Muscle of leg (tissue), 11 donors: ENCODE data around the gene ADAMTS14. TPM values are rescaled to one million over a fixed set of nuclear protein-coding genes. Genes with fewer than 3 reads are reported as not detected.

Experiments used
- DNase-seq: peaks from one replicate; pipeline ENCODE4 v3.0.0; 2013
- H3K27ac ChIP-seq: one replicate; pipeline ENCODE4 v1.5.1; 2013; ENCODE audit warnings: mild to moderate bottlenecking, low read length, control low read depth
- H3K27me3 ChIP-seq: one replicate; pipeline ENCODE4 v1.6.1; 2013; ENCODE audit warnings: low read length; ENCODE audit not compliant: control insufficient read depth, insufficient read depth
- H3K36me3 ChIP-seq: one replicate; pipeline ENCODE4 v1.6.1; 2013; ENCODE audit warnings: low read length; ENCODE audit not compliant: control insufficient read depth, insufficient read depth
- H3K4me1 ChIP-seq: one replicate; pipeline ENCODE4 v1.6.1; 2013; ENCODE audit warnings: low read length; ENCODE audit not compliant: control insufficient read depth, insufficient read depth
- H3K4me3 ChIP-seq: one replicate; pipeline ENCODE4 v1.5.1; 2013; ENCODE audit warnings: low read length, control low read depth
- H3K9me3 ChIP-seq: replicated peaks from 2 replicates; pipeline ENCODE4 v1.6.1; 2013; ENCODE audit warnings: low read depth, low read length; ENCODE audit not compliant: control insufficient read depth
- WGBS: methylation state at CpG from one replicate; pipeline ENCODE4 v1.1.5; 2013; ENCODE audit warnings: missing lambda C conversion rate; ENCODE audit not compliant: insufficient coverage; 5-methylcytosine and 5-hydroxymethylcytosine counted together
- polyA plus RNA-seq, 8 donors: library from polyadenylated mRNA; unstranded; fragments of 120-200 nt; gene quantifications; one replicate each; pipeline versions ENCODE4 v1.2.1 to v1.2.3, GENCODE V29; 2013; ENCODE audit warnings: inconsistent platforms in 1 of 8, low replicate concordance in 1 of 8; ENCODE audit not compliant: insufficient read length in 8 of 8, insufficient read depth in 1 of 8
- total RNA-seq: library from RNA; stranded (reverse); fragments of 120-200 nt; gene quantifications from one replicate; pipeline ENCODE4 v1.2.4, GENCODE V29; 2013

ADAMTS14 gene
- total and polyA plus RNA-seq, 9 donors = 12.5 to 30.0 (median 20.0) TPM

DNA sequence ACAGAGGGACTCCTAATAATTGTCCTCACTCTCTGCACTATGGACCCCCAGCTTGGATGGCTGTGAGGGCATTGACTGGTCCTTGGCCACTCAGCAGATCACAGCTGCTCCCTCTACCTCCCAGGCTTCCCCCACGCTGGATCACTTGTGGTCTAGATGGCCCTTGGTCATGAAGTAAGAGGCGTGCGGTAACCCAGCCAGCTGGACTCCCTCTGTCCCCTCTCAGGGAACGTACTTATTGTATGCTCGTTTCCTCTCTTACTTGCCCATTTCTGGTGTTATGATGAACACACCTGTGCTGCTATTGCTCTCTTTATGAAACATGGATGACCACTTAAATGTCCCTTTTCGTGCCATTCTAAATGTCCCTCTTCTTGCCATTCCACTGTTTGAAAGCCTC is 19.3 kb downstream of the ADAMTS14 start:
- Histone ChIP-seq H3K4me3 (no peak overlapping the region), H3K27ac (no peak overlapping the region), H3K27me3 (no peaks in the 10 kb centered on the region), H3K9me3 (no peaks in the 10 kb centered on the region), H3K4me1 (peaks cover 26% of the 10 kb centered on the region), H3K36me3 (peaks cover 11% of the 10 kb centered on the region)
- 61% methylated on average over 5 of the region's 6 CpGs for WGBS
- DNase-seq = peak; percentile 84

DNA sequence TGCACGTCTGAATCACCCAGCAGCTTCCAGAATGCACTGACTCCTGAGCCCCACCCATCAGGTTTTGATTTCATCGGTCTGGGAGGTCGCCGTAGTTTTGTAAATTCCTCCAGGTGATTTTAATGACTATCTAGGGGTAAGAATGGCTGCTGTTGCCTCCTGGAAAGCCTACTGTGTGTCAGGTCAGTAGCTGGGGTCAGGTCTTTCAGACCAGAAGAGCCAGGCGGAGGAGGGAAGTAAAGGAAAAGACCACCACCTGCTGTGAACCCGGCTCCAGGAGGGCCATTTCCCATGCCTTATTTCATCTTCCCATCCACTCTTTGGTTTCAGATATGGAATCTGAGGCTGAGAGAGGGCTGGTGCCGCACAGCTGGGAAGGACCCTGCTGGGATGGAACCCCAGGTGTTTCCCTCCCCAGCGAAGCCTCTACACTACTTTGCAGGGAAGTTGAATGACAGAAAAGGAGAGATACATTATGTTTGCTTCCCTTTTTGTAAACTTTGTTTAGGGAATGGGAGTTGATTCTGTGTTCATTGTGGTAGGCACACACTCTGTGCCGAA is 19.8 kb downstream of the ADAMTS14 start:
- Histone ChIP-seq H3K4me3 (no peak overlapping the region), H3K4me1 (peaks cover 32% of the 10 kb centered on the region), H3K36me3 (peaks cover 13% of the 10 kb centered on the region), H3K27me3 (no peaks in the 10 kb centered on the region), H3K9me3 (no peaks in the 10 kb centered on the region), H3K27ac (no peak overlapping the region)
- DNase-seq = no peak
- 51% methylated on average over 4 of the region's 9 CpGs for WGBS

DNA sequence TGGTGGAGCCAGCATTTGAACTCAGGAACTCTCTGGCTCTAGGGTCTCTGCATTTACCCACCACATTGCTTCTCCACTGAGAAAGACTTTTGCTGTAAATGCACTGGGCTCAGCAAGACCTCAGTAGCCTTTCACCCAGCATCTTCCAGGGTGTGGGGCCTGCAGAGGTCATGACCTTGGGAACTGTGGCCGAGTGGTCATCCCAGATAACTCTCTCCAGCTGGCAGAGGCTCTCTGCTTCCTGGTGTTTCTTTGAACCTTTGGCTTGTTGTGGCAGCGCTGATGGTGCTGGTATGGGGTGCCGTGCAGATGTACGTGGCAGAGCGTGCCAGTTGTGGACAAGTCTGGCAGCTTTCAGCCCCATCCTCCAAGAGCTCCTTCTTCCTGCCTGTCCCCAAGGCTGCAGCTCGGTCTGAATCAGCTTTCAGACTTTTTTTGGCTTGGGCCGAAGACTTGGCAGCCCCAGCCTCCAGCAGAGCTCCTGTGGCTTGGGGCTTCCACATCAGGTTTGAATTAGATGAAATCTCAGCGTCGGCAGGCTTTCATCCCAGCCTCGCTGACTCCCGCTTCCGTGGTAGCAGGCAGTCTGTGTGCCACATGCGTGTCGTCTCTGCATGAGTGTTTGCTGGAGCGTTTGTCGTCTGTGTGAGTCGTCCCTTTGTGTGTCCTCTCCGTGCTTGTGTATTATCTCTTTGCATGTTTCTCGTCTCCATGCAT is 21.5 kb downstream of the ADAMTS14 start:
- Histone ChIP-seq H3K9me3 (no peaks in the 10 kb centered on the region), H3K27ac (peak overlapping the region; percentile 29), H3K4me1 (peaks cover 37% of the 10 kb centered on the region), H3K36me3 (peaks cover 13% of the 10 kb centered on the region), H3K4me3 (no peak overlapping the region), H3K27me3 (no peaks in the 10 kb centered on the region)
- DNase-seq = peak; percentile 96
- WGBS = 23% methylated on average over 14 of the region's 19 CpGs

DNA sequence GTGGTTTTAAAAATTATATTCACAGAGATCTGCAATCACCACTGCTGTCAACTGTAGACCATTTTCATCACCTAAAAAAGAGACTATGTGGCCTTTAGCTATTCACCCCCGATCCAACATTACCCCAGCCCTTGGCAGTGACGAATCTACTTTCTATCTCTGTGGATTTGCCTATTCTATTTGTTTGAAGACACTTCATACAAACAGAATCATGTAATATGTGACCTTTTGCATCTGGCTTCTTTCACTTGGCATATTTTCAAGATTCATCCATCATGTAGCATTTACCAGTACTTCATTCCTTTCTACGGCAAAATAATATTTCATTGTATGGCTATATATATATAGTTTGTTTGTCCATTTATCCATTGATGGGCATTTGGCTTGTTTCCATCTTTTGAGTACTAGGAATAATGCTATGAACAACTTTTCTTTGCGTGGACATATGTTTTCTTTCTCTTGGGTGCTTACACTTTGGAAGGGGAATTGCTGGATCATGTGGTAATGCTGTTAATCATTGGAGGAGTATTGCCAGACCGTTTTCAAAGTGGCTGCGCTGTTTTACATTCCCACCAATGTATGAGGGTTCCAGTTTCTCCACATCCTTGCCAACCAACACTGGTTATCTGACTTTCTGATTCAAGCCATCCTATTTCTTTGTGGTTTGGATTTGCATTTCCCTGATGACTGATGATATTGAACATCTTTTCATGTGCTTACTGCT is 22.3 kb downstream of the ADAMTS14 start:
- H3K36me3 ChIP-seq = peaks cover 7% of the 10 kb centered on the region
- no peaks in the 10 kb centered on the region for H3K9me3 ChIP-seq
- H3K4me1 ChIP-seq = peaks cover 41% of the 10 kb centered on the region
- no peak overlapping the region for H3K4me3 ChIP-seq
- WGBS = 20% methylated on average over 2 of the region's 6 CpGs
- DNase-seq = peak; percentile 88
- no peak overlapping the region for H3K27ac ChIP-seq
- H3K27me3 ChIP-seq = no peaks in the 10 kb centered on the region

DNA sequence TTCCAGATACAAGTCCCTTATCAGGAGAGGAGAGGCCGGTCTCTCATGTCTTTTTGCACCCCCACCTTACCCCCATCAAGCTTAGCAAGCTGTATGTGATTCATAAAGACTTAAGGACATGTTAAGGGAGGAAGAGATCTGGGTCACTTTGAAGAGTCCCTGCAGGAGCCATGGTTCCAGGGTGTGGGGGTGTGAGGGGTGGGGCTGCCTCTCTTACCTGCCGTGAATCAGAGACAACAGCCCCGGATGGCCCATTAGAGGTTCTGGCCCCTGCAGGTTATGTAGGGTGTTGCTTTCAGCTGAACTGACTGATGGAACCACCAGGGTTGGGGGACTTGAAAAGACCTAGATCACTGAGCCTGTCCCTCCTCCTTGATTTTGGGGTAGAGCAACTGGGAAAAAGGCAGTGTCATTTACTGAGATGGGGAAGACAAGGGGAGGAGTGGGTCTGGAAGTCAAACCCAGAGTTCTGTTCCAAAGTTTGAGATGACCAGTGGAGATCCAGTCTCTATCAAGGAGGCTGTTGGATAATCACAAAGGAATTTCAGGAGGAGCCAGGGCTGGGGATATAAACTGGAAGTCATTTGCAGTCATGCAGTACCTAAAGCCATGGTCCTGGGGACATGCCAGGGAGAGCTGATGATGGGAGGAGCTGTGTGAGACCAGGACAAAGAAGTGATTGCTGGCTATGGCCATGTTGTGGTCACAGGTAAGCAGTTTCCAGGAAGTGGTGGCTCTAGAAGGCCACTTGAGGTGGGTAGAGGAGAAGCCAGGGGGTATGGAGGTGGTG is 23.1 kb downstream of the ADAMTS14 start:
- no peak overlapping the region for H3K27ac ChIP-seq
- no peak overlapping the region for H3K4me3 ChIP-seq
- no peaks in the 10 kb centered on the region for H3K27me3 ChIP-seq
- H3K9me3 ChIP-seq = no peaks in the 10 kb centered on the region
- no peak for DNase-seq
- peaks cover 5% of the 10 kb centered on the region for H3K36me3 ChIP-seq
- H3K4me1 ChIP-seq = peaks cover 40% of the 10 kb centered on the region
- 74% methylated on average over 2 of the region's 3 CpGs for WGBS

DNA sequence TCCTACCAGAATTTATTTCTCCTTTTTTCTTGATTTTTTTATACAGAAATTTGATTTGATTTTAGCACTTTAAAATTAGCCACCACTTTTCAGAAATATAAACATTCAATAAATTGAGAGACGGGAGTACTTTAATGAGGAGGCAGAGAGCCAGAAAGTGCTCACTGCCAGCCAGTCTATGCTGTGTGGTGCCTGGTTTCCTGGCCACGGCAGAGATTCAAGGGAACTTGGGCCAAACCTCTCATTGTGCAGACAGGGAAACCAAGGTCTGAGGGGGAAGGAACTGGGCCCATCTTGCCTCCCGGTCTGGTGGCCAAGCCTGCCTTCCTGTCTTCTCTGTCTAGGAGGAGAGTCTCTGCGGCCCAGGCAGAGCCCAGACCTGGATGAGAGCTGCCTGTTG is 25.9 kb downstream of the ADAMTS14 start:
- H3K27ac ChIP-seq = no peak overlapping the region
- DNase-seq = no peak
- peaks cover 39% of the 10 kb centered on the region for H3K4me1 ChIP-seq
- H3K4me3 ChIP-seq = no peak overlapping the region
- H3K36me3 ChIP-seq = peaks cover 16% of the 10 kb centered on the region
- no peaks in the 10 kb centered on the region for H3K9me3 ChIP-seq
- 40% methylated on average over 3 of the region's 4 CpGs for WGBS
- no peaks in the 10 kb centered on the region for H3K27me3 ChIP-seq

DNA sequence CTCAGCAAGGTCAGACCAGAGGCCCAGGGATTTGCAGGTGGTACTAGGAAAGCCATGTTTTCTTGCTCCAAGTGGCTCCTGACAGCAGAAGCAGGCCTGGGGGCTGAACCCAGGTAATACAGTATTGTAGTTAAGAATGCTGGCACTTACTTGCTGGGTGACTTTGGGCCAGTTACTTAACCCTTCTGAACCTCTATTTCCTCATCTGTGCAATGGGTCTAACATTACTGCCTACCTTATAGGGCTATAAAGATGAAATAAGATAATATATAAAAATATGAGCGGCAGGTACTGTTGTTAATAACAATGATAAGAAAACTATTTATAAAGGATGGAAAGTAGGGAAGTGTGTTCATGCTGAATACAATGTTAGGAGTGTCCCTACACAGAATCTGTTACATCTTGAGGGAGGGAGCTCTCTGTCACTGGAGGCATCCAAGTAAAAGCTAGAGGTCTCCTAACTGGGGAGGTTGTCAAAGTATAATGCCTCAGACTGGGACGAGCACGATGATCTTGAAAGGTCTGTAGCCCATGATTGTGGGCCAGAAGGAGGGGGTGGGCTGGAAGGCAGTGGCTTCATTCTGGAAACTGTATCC is 26.9 kb downstream of the ADAMTS14 start:
- Histone ChIP-seq H3K4me1 (peaks cover 30% of the 10 kb centered on the region), H3K36me3 (peaks cover 26% of the 10 kb centered on the region), H3K27me3 (no peaks in the 10 kb centered on the region), H3K9me3 (no peaks in the 10 kb centered on the region), H3K27ac (no peak overlapping the region), H3K4me3 (no peak overlapping the region)
- no peak for DNase-seq
- 86% methylated on average over 2 of the region's 3 CpGs for WGBS

DNA sequence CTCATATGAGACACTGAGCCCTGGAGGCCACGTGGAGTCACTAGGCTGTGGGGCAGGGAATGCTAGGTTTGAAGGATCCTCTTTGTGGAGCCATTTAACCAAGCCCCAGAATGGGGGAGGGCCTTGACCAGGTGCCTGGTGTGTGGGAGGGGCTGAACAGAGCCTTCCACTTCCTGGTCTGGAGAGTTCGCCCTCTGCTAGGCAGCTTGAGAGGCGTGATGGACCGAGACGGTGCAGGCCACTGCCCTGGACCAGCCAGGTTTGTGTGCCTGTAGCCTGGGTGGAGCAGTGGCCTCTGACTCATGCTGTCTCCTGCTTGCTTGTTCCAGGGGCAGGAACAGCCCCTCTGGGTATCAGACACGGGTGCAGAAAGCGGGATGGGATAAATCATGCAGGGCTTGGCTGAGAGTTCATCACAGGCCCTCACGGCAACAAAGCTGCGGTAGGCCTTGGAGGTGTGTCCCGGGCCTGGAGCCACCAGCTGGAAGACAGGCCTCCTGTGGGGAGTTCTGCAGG is 27.4 kb downstream of the ADAMTS14 start:
- WGBS = 46% methylated on average over 8 of the region's 10 CpGs
- H3K9me3 ChIP-seq = no peaks in the 10 kb centered on the region

DNA sequence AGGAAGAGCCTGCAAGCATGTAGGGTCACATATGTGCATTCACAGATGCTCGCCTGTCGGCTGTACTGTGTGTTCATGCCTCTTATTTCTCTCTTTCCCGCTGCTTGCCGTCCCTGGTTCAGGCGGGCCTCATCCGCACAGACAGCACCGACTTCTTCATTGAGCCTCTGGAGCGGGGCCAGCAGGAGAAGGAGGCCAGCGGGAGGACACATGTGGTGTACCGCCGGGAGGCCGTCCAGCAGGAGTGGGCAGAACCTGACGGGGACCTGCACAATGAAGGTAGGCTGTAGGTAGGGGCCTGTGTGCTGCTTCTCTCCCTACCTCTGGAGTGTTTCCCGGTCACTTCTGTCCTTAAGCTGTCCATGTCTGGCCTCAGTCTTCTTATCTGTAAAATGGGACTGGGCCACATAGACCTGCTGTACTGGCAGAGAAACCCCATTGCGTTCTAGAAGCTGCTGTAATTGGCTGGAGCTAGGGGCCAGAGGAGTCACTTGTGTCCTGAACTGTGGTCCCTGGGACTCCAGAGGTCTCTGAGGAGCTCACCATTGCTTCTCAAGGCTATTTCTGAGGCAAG is 30.0 kb downstream of the ADAMTS14 start:
- WGBS = 65% methylated on average over 7 of the region's 15 CpGs
- Histone ChIP-seq H3K4me1 (peaks cover 18% of the 10 kb centered on the region), H3K4me3 (no peak overlapping the region)

More for the DNA sequence above, 27.4 kb downstream of the ADAMTS14 start:
- Histone ChIP-seq H3K27me3 (no peaks in the 10 kb centered on the region), H3K36me3 (peaks cover 32% of the 10 kb centered on the region), H3K27ac (no peak overlapping the region), H3K4me3 (no peak overlapping the region), H3K4me1 (peaks cover 30% of the 10 kb centered on the region)
- no peak for DNase-seq

More for the DNA sequence above, 30.0 kb downstream of the ADAMTS14 start:
- Histone ChIP-seq H3K27me3 (no peaks in the 10 kb centered on the region), H3K36me3 (peaks cover 51% of the 10 kb centered on the region), H3K9me3 (no peaks in the 10 kb centered on the region), H3K27ac (no peak overlapping the region)
- peak; percentile 37 for DNase-seq
